GM18502 (cell line): ENCODE data around the gene AREL1.

Experiments
- ATAC-seq: cut with Tn5 transposase; IDR thresholded peaks from one replicate; pipeline ENCODE4 v1.9.1; 2021; ENCODE audit warnings: mild to moderate bottlenecking; ENCODE audit not compliant: unreplicated experiment, poor library complexity

Gene AREL1

GRCh38 chr14:74661726-74662450 is 51.0 kb downstream of the AREL1 start:
- ATAC-seq, result no peak

- no peak for ATAC-seq
These were observed 52.0 kb downstream of the AREL1 start for GRCh38 chr14:74660863-74661262.

- no peak for ATAC-seq
These were observed 52.7 kb downstream of the AREL1 start for GRCh38 chr14:74660167-74660566.

GRCh38 chr14:74658535-74659131 is 54.2 kb downstream of the AREL1 start:
- ATAC-seq, result no peak

GRCh38 chr14:74656964-74657363 is 55.9 kb downstream of the AREL1 start:
- ATAC-seq, result no peak

- no peak for ATAC-seq
These were observed 57.1 kb downstream of the AREL1 start for GRCh38 chr14:74655599-74656395.

GRCh38 chr14:74654931-74655330 is 57.9 kb downstream of the AREL1 start:
- ATAC-seq, result no peak

- no peak for ATAC-seq
These were observed 59.3 kb downstream of the AREL1 start for GRCh38 chr14:74653386-74654138.

GRCh38 chr14:74652541-74652940 is 60.3 kb downstream of the AREL1 start:
- no peak for ATAC-seq

GRCh38 chr14:74650927-74651686 is 61.8 kb downstream of the AREL1 start:
- no peak for ATAC-seq

- ATAC-seq, result no peak
These were observed 63.2 kb downstream of the AREL1 start for GRCh38 chr14:74649673-74650072.

- no peak for ATAC-seq
These were observed 63.7 kb downstream of the AREL1 start for GRCh38 chr14:74649167-74649566.

- no peak for ATAC-seq
These were observed 64.3 kb downstream of the AREL1 start for GRCh38 chr14:74648601-74649000.

GRCh38 chr14:74647678-74648461 is 65.0 kb downstream of the AREL1 start:
- ATAC-seq, result no peak

- no peak for ATAC-seq
These were observed 65.7 kb downstream of the AREL1 start for GRCh38 chr14:74647061-74647677.

GRCh38 chr14:74645756-74646470 is 67.0 kb downstream of the AREL1 start:
- no peak for ATAC-seq

- ATAC-seq, result no peak
These were observed 67.6 kb downstream of the AREL1 start for GRCh38 chr14:74645244-74645643.
